HG02885 (cell line): ENCODE data around the gene ZNF366.

Source experiments
- ATAC-seq: cut with Tn5 transposase; IDR thresholded peaks from one replicate; pipeline ENCODE4 v1.9.1; 2021; ENCODE audit warnings: mild to moderate bottlenecking; ENCODE audit not compliant: unreplicated experiment, poor library complexity

Gene ZNF366

GRCh38 chr5:72507231-72507906 lies at the start of gene ZNF366:
Gene ZNF366, minus strand, starts transcription at chr5:72507410. Its CDS starts 45,914 bp downstream, at chr5:72461496.
- no peak for ATAC-seq

- peak; percentile 56 for ATAC-seq
Observed at GRCh38 chr5:72556351-72557166, 49.3 kb upstream of the ZNF366 start.

- ATAC-seq: no peak
Observed at GRCh38 chr5:72555871-72556270, 48.7 kb upstream of the ZNF366 start.

- no peak for ATAC-seq
Observed at GRCh38 chr5:72554897-72555296, 47.7 kb upstream of the ZNF366 start.

- no peak for ATAC-seq
Observed at GRCh38 chr5:72552041-72552557, 44.9 kb upstream of the ZNF366 start.

GRCh38 chr5:72550595-72550994 lies 43.4 kb upstream of the ZNF366 start:
- no peak for ATAC-seq

GRCh38 chr5:72543811-72544210 lies 36.6 kb upstream of the ZNF366 start:
- no peak for ATAC-seq

GRCh38 chr5:72543365-72543764 lies 36.2 kb upstream of the ZNF366 start:
- ATAC-seq: no peak

- ATAC-seq: no peak
Observed at GRCh38 chr5:72542695-72543094, 35.5 kb upstream of the ZNF366 start.

- ATAC-seq: no peak
Observed at GRCh38 chr5:72541501-72542225, 34.5 kb upstream of the ZNF366 start.

- ATAC-seq: no peak
Observed at GRCh38 chr5:72540759-72541438, 33.7 kb upstream of the ZNF366 start.

GRCh38 chr5:72539726-72540125 lies 32.5 kb upstream of the ZNF366 start:
- no peak for ATAC-seq

GRCh38 chr5:72539038-72539437 lies 31.8 kb upstream of the ZNF366 start:
- no peak for ATAC-seq

- no peak for ATAC-seq
Observed at GRCh38 chr5:72537166-72537565, 30.0 kb upstream of the ZNF366 start.

GRCh38 chr5:72531496-72532190 lies 24.4 kb upstream of the ZNF366 start:
- ATAC-seq: no peak

- ATAC-seq: no peak
Observed at GRCh38 chr5:72530196-72530595, 23.0 kb upstream of the ZNF366 start.

- no peak for ATAC-seq
Observed at GRCh38 chr5:72529383-72529782, 22.2 kb upstream of the ZNF366 start.

GRCh38 chr5:72525816-72526215 lies 18.6 kb upstream of the ZNF366 start:
- ATAC-seq: no peak

GRCh38 chr5:72523960-72524582 lies 16.9 kb upstream of the ZNF366 start:
- no peak for ATAC-seq
